Measurements from ENCODE around the gene CNTN3.

Gene CNTN3

GRCh38 chr3:74607803-74608202, 6.7 kb downstream of the CNTN3 start:
- DNase-seq: no peak

- no peak for DNase-seq
Measured at GRCh38 chr3:74606996-74607395, 7.5 kb downstream of the CNTN3 start.

GRCh38 chr3:74605437-74605836, 9.0 kb downstream of the CNTN3 start:
- no peak for DNase-seq

GRCh38 chr3:74603292-74603691, 11.2 kb downstream of the CNTN3 start:
- no peak for DNase-seq

- DNase-seq: no peak
Measured at GRCh38 chr3:74602471-74602870, 12.0 kb downstream of the CNTN3 start.

DNA sequence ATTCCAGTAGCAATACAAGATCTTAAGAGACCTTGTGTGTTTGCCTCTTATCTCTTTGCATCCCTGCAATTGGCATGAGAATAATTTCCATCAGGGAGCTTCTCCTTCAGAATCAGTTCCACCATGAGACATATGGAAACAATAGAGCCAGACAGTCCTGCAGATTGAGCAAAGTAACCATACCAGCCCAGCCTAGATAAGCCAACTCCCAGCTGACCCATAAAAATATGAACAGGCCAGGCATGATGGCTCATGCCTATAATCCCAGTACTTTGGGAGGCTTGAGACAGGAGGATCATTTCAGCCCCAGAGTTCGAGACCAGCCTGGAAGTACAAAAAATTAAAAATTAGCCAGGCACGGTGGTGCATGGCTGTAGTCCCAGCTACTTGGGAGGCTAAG, 12.7 kb downstream of the CNTN3 start:
- DNase-seq: no peak

- DNase-seq: no peak
Measured at GRCh38 chr3:74599564-74599963, 14.9 kb downstream of the CNTN3 start.

GRCh38 chr3:74593152-74593551, 21.3 kb downstream of the CNTN3 start:
- DNase-seq: no peak

GRCh38 chr3:74592359-74592758, 22.1 kb downstream of the CNTN3 start:
- no peak for DNase-seq

- DNase-seq: no peak
Measured at GRCh38 chr3:74591946-74592345, 22.5 kb downstream of the CNTN3 start.

DNA sequence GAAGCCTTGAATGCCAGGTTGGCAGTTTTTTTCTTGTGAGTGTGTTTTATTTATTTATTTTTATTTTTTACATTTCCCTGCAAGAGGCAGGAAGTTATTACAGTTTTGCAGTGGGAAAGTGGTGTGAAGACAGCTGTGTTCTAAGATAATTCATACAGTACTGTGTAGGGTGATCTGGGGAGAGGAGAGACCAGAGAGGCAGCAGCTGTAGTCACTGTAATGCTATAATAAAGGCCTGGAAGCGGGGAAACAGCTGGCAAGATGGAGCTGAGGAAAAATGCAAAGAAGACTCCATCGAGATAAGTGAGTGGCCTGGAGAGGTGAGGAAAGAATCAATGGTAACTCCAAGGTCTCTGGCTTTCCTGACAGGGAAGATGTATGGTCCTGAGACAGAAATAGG, 23.1 kb downstream of the CNTN3 start:
- no peak for DNase-seq

- DNase-seq: no peak
Measured at GRCh38 chr3:74590620-74591262, 23.7 kb downstream of the CNTN3 start.

GRCh38 chr3:74584782-74585181, 29.7 kb downstream of the CNTN3 start:
- no peak for DNase-seq

DNA sequence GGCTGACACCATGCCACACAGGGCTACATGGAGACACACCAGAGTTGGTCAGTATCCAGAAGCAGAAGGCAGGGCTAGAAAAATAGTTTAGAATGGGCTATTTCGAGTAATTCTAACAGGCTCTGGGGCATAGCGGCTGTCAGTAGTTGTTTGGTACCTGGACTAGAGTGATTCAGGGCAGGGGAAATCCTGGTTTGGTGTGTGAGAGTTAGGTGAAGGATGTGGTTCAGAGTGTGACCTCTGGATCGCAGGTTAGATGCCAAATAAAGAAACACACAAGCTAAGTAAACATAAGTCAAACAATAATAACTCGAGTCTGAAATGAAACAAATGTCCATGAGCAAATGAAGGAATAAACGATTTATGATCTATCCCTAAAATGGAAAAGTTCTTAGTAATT, 31.5 kb downstream of the CNTN3 start:
- no peak for DNase-seq

DNA sequence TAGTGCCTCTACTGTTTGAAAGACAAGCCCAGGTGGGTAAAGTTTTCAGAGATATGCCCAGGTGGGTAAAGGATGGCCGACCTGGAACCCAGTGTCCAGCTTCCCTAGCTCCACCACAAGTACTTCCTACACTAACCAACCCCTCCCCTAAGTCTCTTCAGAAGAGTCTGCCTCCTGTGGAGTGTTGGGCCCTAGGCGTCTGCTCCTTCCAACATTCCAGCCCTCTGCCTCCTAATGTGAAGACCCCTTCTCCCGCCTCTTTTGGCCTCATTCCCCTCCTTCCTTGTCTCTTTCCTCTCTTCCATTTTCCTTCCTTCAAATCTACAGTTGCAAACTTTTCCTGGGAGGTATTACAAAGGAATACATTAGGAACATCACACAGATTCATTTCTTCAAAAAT, 38.6 kb downstream of the CNTN3 start:
- DNase-seq: no peak

DNA sequence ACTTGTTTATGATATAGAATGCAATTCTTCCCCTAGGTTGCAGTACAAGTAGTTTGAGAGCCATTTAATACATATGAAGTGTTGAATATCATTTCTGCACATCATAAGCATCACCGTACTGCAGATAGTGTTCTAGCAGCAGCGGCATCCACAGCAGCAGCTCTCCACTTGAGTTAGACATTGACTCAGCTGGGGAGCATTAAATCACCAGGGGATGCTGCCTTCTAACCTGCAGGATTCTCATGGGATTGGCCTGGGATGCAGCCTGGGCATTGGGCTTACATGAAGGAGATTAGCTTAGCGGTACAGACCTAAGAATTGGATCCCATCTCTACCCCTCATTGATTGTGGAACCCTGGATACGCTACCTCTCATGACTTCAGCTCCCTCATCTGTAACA, 43.3 kb downstream of the CNTN3 start:
- DNase-seq: no peak
